PFSK-1 (cell line): ENCODE data around the gene MINK1.

Experiments
- POLR2AphosphoS5 ChIP-seq: IDR thresholded peaks from 2 replicates; pipeline ENCODE4 v1.6.1; 2012; ENCODE audit warnings: low read depth, mild to moderate bottlenecking, control low read depth, low read length, moderate library complexity
- REST ChIP-seq, 2 experiments: IDR thresholded peaks; 2 replicates each; pipeline versions ENCODE4 v1.6.1 to v1.8.0; 2011 to 2012; ENCODE audit warnings: low read depth in 2 of 2, low read length in 2 of 2, control low read depth in 1 of 2, inconsistent platforms in 1 of 2, mild to moderate bottlenecking in 1 of 2, moderate library complexity in 1 of 2; ENCODE audit not compliant: insufficient read depth in 1 of 2

DNA sequence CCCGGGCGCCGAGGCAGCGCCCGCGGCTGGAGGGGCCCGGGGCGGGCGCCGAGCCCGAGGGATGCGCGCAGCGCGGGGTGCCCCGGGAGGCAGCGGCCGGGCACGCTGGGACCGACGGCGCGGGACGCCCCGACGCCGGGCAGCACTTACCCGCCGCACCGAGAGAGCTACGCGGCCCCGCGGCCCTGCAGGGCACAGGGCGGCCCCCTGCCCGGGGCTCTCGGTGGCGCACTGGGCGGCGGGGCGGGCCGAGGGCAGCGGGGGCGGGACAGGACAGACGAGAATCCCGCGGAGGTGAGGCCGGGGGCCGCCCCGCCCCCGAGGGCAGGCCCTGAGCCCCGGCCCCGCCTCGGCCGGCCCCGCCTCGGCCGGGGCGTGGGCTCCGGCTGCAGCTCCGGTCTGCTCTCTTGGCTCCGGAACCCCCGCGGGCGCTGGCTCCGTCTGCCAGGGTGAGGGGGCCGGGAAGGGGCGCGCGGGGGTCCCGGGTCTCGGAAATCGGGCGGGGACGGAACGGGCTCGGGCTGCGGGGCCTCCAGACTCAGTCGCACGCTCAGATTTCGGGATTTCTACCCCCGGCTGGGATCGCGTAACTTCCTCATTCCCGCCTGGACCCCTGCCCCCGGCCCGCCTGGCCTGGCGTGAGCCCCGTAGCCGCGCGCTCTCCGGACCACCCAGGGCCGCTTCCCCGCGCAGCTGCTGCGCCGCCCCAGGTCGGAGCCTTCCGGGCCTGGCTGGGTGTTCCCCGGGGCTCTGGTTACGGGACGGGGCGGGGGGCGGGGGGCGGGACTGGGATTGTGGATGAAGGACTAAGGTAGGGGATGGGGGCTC is 26.1 kb upstream of the MINK1 start, which contains the start of gene PLD2:
- TF ChIP-seq POLR2AphosphoS5 = peak; percentile 86; the same call in 1 of the 2 replicates
- TF ChIP-seq REST (IDR thresholded peaks at IDR 0.05; ENCODE audit: insufficient read depth in 1 of 2, low read depth in 2 of 2, low read length in 2 of 2) = no peak
